Measurements from ENCODE around the gene TNNI2.

Gene TNNI2

DNA sequence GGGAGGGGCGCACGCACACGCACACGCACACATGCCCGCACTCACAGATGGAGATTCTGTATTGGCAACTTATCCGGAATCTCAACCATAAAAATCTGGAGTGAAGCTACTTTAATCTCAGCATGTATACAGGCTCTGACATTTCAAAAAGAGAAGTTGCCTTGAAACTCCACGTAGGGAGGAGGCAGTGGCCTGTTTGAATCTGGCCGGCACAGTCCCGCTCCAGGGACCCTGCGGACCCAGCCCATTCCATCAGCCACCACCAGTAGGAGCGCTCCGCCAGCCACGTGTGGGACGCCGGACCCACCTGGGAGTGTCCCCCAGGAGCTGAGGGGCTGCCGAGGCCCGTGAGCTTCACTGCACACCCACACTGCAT is 5.9 kb upstream of the TNNI2 start:
- no peak for DNase-seq (ENCODE audit: low spot score)
- TF ChIP-seq, protein P1, sequence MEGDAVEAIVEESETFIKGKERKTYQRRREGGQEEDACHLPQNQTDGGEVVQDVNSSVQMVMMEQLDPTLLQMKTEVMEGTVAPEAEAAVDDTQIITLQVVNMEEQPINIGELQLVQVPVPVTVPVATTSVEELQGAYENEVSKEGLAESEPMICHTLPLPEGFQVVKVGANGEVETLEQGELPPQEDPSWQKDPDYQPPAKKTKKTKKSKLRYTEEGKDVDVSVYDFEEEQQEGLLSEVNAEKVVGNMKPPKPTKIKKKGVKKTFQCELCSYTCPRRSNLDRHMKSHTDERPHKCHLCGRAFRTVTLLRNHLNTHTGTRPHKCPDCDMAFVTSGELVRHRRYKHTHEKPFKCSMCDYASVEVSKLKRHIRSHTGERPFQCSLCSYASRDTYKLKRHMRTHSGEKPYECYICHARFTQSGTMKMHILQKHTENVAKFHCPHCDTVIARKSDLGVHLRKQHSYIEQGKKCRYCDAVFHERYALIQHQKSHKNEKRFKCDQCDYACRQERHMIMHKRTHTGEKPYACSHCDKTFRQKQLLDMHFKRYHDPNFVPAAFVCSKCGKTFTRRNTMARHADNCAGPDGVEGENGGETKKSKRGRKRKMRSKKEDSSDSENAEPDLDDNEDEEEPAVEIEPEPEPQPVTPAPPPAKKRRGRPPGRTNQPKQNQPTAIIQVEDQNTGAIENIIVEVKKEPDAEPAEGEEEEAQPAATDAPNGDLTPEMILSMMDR (IDR thresholded peaks at IDR 0.05; ENCODE audit: borderline replicate concordance, control extremely low read depth, extremely low read depth, insufficient read depth, missing control alignments), result no peak
- in situ Hi-C loops (cut with MboI; ENCODE audit: low sequenced_read_pairs, unreplicated experiment), result no loop called here

- in situ Hi-C loops (cut with MboI; ENCODE audit: low sequenced_read_pairs, unreplicated experiment), result no loop called here
- DNase-seq (ENCODE audit: low spot score), result no peak
- TF ChIP-seq, protein P1 (IDR thresholded peaks at IDR 0.05; ENCODE audit: borderline replicate concordance, control extremely low read depth, extremely low read depth, insufficient read depth, missing control alignments), result no peak
These were observed 4.6 kb upstream of the TNNI2 start for GRCh38 chr11:1834062-1834610.

DNA sequence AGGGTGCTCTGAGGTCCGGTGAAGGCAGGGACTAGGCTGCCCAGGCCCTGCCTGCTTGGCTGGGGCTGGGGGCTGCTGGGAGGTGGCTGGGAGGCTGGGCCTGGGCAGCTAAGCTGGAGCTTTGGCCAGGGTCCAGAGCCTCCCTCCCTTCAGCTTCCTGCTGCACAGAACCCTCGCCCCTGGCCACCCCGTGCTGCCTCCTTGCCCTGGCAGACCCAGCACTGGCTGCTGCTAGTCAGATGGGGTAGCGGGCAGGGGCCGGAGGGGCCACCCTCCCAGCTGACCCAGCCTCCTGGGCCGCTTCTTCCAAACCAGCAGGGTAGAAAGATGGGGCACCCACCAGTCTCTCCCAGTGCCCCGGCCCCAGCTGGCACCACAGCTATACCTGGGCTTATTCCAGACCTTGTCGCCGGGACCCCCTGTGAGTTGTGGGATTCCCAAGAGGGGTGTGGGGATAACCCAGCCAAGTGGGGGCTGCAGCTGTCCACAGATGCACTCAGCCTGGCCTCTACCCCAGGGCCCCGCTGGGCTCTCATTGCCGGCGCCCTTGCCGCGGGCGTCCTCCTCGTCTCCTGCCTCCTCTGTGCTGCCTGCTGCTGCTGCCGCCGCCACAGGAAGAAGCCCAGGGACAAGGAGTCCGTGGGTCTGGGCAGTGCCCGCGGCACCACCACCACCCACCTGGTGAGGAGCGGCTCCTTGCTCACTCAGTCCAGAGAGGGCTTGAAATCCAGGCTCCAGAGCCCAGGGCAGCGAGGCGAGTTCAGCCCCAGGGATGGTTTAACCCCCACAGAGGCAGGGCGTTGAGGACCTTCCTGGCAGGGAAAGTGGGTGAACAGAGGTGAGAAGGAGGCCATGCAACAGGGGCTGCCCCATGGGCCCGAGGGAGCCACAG is 3.8 kb upstream of the TNNI2 start, which contains the start of gene SYT8:
SYT8 (plus strand) TSS at position 212 of the 892 bp plus-strand sequence; CDS start at position 328, 116 bp downstream.
- TF ChIP-seq, protein P1 (IDR thresholded peaks at IDR 0.05; ENCODE audit: borderline replicate concordance, control extremely low read depth, extremely low read depth, insufficient read depth, missing control alignments), result no peak
- DNase-seq (ENCODE audit: low spot score), result no peak
- in situ Hi-C loops (cut with MboI; ENCODE audit: low sequenced_read_pairs, unreplicated experiment), result no loop called here

GRCh38 chr11:1835671-1836010 is 3.1 kb upstream of the TNNI2 start:
- in situ Hi-C loops (cut with MboI; ENCODE audit: low sequenced_read_pairs, unreplicated experiment), result no loop called here
- DNase-seq (ENCODE audit: low spot score), result no peak
- TF ChIP-seq, protein P1 (IDR thresholded peaks at IDR 0.05; ENCODE audit: borderline replicate concordance, control extremely low read depth, extremely low read depth, insufficient read depth, missing control alignments), result no peak

DNA sequence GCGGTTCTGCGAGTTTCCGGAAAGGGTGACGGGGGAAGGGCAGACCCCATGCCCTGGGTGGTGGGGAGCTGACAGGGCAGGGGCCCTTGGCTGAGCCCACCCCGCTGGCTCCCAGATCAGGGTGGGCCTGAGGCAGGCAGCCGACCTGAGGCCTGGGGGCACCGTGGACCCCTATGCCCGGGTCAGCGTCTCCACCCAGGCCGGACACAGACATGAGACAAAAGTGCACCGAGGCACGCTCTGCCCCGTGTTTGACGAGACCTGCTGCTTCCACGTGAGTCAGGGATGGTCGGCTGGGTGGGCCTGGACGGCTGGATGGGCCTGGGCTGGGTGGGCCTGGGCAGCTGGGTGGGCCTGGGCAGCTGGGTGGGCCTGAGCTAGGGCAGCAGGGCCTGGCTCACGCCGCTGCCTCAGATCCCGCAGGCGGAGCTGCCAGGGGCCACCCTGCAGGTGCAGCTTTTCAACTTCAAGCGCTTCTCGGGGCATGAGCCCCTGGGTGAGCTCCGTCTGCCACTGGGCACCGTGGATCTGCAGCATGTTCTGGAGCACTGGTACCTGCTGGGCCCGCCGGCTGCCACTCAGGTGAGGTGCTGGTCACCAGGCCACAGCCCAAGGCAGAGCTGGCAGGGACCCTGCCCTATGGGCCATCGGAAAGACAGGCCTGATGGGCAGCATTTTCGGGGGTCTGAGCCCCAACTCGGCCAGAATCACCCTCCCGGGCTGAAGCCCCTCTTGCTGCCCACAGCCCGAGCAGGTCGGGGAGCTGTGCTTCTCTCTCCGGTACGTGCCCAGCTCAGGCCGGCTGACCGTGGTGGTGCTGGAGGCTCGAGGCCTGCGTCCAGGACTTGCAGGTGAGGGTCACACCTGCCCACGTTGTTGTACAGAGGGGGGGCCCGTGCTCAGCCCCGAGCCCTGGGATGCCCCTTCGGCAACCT is 2.5 kb upstream of the TNNI2 start:
- no peak for DNase-seq (ENCODE audit: low spot score)
- TF ChIP-seq, protein P1 (IDR thresholded peaks at IDR 0.05; ENCODE audit: borderline replicate concordance, control extremely low read depth, extremely low read depth, insufficient read depth, missing control alignments), result no peak
- in situ Hi-C loops (cut with MboI; ENCODE audit: low sequenced_read_pairs, unreplicated experiment), result no loop called here
